GM12878 (cell line): ENCODE data around the gene VSIG10L2. TPM values are rescaled to one million over a fixed set of nuclear protein-coding genes. Genes with fewer than 3 reads are reported as not detected.

Experiments used
- ATAC-seq: fragments of 200-7000 bp; cut with Tn5 transposase; 3 replicates; pipeline ENCODE4 v1.9.1; 2020; ENCODE audit warnings: mild to moderate bottlenecking, moderate library complexity
- BruUV-seq: library from RNA; stranded (reverse); fragments of 400-500 nt; replicated peaks from 2 replicates; lab custom pipeline; 2021; lab: Mats Ljungman, UMichigan
- CTCF ChIA-PET: fragments of 300-600 bp; sonication (Branson Sonifier 250); formaldehyde crosslinking; extraction: SDS; loops from one replicate; lab custom pipeline; 2021; ENCODE audit warnings: inconsistent platforms; lab: Yijun Ruan, JAX
- POLR2A ChIA-PET: fragments of 350-600 bp; formaldehyde crosslinking; extraction: SDS; loops from one replicate; lab custom pipeline; 2021; ENCODE audit warnings: inconsistent platforms; lab: Charles Lee
- RAD21 ChIA-PET: fragments of 300-600 bp; sonication (Branson Sonifier 250); formaldehyde crosslinking; loops from one replicate; lab custom pipeline; 2023; ENCODE audit warnings: antibody characterized with exemption; ENCODE audit not compliant: unreplicated experiment; lab: Charles Lee
- SMC1A ChIA-PET: fragments of 300-600 bp; sonication (Branson Sonifier 250); formaldehyde crosslinking; loops from one replicate; lab custom pipeline; 2023; ENCODE audit not compliant: unreplicated experiment, uncharacterized antibody; lab: Charles Lee
- DNase-seq: peaks from one replicate; pipeline ENCODE4 v3.0.0-alpha.2; 2011; ENCODE audit warnings: low read depth, low spot score
- FAIRE-seq: peaks from 3 replicates; lab custom pipeline; 2011; peaks lifted over from hg19 to GRCh38; lab: Jason Lieb, UNC
- H2AFZ ChIP-seq: 2 replicates; pipeline ENCODE4 v1.6.0; 2011; ENCODE audit warnings: low read depth, low read length, control low read depth; ENCODE audit not compliant: control insufficient read depth
- H3K27ac ChIP-seq: 2 replicates; pipeline ENCODE4 v1.5.1; 2011; ENCODE audit warnings: control low read depth; ENCODE audit not compliant: control insufficient read depth, insufficient read depth
- H3K27me3 ChIP-seq, 2 experiments: replicated peaks in 1 of 2; 2 replicates each; pipeline versions ENCODE4 v1.6.0 to v1.6.1; 2011; ENCODE audit warnings: low read length in 1 of 2; ENCODE audit not compliant: control insufficient read depth in 2 of 2, insufficient read depth in 2 of 2
- H3K36me3 ChIP-seq, 2 experiments: 2 replicates each; pipeline ENCODE4 v1.5.1; 2011; ENCODE audit warnings: low read length in 1 of 2; ENCODE audit not compliant: control insufficient read depth in 2 of 2, insufficient read depth in 2 of 2
- H3K4me1 ChIP-seq: 2 replicates; pipeline ENCODE4 v1.6.1; 2011; ENCODE audit warnings: mild to moderate bottlenecking, low read length, moderate library complexity, mixed read lengths; ENCODE audit not compliant: control insufficient read depth, insufficient read depth
- H3K4me2 ChIP-seq: 2 replicates; pipeline ENCODE4 v1.6.0; 2011; ENCODE audit warnings: control low read depth; ENCODE audit not compliant: control insufficient read depth, insufficient read depth
- H3K4me3 ChIP-seq: fragments of 200-600 bp; sonication (generic); 2 replicates; pipeline ENCODE4 v1.5.1; 2016
- H3K79me2 ChIP-seq: 2 replicates; pipeline ENCODE4 v1.6.0; 2011; ENCODE audit warnings: low read length; ENCODE audit not compliant: control insufficient read depth, insufficient read depth
- H3K9ac ChIP-seq: 2 replicates; pipeline ENCODE4 v1.8.0; 2011; ENCODE audit warnings: low read length, control low read depth, mixed read lengths; ENCODE audit not compliant: control insufficient read depth, insufficient read depth
- H3K9me3 ChIP-seq: replicated peaks from 3 replicates; pipeline ENCODE4 v1.5.1; 2011; ENCODE audit warnings: mild to moderate bottlenecking, low read length; ENCODE audit not compliant: control insufficient read depth, insufficient read depth
- H4K20me1 ChIP-seq: 2 replicates; pipeline ENCODE4 v1.6.0; 2011; ENCODE audit not compliant: control insufficient read depth, insufficient read depth
- CEBPB ChIP-seq, 2 experiments: fragments of 150-350 bp in 1 of 2; IDR thresholded peaks; 2 replicates each; pipeline ENCODE4 v1.6.1; 2012 to 2014; ENCODE audit warnings: low read depth in 2 of 2, low read length in 2 of 2, borderline replicate concordance in 1 of 2, inconsistent platforms in 1 of 2
- FOXK2 ChIP-seq: fragments of 450-650 bp; IDR thresholded peaks from 2 replicates; pipeline ENCODE4 v1.6.1; 2017; ENCODE audit warnings: mild to moderate bottlenecking, moderate library complexity
- GABPA ChIP-seq: IDR thresholded peaks from 2 replicates; pipeline ENCODE4 v1.6.1; 2014; ENCODE audit warnings: antibody characterized with exemption, low read depth, mild to moderate bottlenecking, inconsistent platforms
- HDAC6 ChIP-seq: fragments of 200-600 bp; sonication (generic); IDR thresholded peaks from one replicate; pipeline ENCODE4 v1.8.0; 2017; ENCODE audit warnings: antibody characterized with exemption; ENCODE audit not compliant: unreplicated experiment
- NFYB ChIP-seq: IDR thresholded peaks from 2 replicates; pipeline ENCODE4 v1.6.1; 2011; ENCODE audit warnings: low read depth, mild to moderate bottlenecking, low read length, improper control_type of control experiment, moderate library complexity; ENCODE audit not compliant: insufficient read depth
- PML ChIP-seq: IDR thresholded peaks from 2 replicates; pipeline ENCODE4 v1.6.1; 2012; ENCODE audit warnings: low read length, inconsistent platforms
- POLR2AphosphoS2 ChIP-seq: IDR thresholded peaks from 2 replicates; pipeline ENCODE4 v1.6.1; 2011; ENCODE audit warnings: low read depth, mild to moderate bottlenecking, low read length, improper control_type of control experiment, moderate library complexity
- SP1 ChIP-seq: IDR thresholded peaks from one replicate; pipeline ENCODE4 v1.6.1; 2011; ENCODE audit warnings: low read depth, low read length
- ZNF274 ChIP-seq: IDR thresholded peaks from one replicate; pipeline ENCODE4 v1.8.0; 2011; ENCODE audit not compliant: insufficient read length, insufficient read depth
- ZNF592 ChIP-seq: fragments of 450-650 bp; IDR thresholded peaks from 2 replicates; pipeline ENCODE4 v1.6.1; 2017; ENCODE audit warnings: mild to moderate bottlenecking, moderate library complexity
- WGBS: methylation state at CpG from one replicate; pipeline ENCODE4 v1.1.6; 2016; ENCODE audit warnings: low lambda C conversion rate; ENCODE audit not compliant: insufficient replicate concordance, insufficient coverage; ENCODE audit errors: missing lambda C conversion rate; 5-methylcytosine and 5-hydroxymethylcytosine counted together
- in situ Hi-C: fragments of 300-500 bp; cut with MboI; formaldehyde crosslinking; loops from 9 replicates; pipeline ENCODE4 v1.14.3; 2018; ENCODE audit warnings: mixed read lengths
- intact Hi-C: fragments of 100-400 bp; cut with micrococcal nuclease; formaldehyde crosslinking; loops from one replicate; pipeline ENCODE4 v1.14.2; 2022; ENCODE audit not compliant: unreplicated experiment
- polyA plus RNA-seq, 11 experiments: library from polyadenylated mRNA; depleted of rRNA in 4 of 11; unstranded in 6 of 11; stranded (reverse) in 5 of 11; fragments of >200 nt; fragmentation: Nextera tagmentation in 4 of 11; fragmentation: Illumina TruSeq in 1 of 11; extraction: Ambion mirVana in 4 of 11; extraction: Trizol in 1 of 11; gene quantifications; 1 replicate in 1 of 11; 2 replicates in 10 of 11; pipeline versions ENCODE4 v1.2.1 to v1.2.3, GENCODE V29; 2011 to 2016; ENCODE audit warnings: inconsistent platforms in 2 of 11, missing spikeins in 2 of 11, low read depth in 1 of 11
- total RNA-seq, 4 experiments: library from RNA; depleted of rRNA in 3 of 4; stranded (reverse); fragments of >200 nt in 3 of 4; fragmentation: Illumina TruSeq in 1 of 4; extraction: Trizol in 1 of 4; gene quantifications; 2 replicates each; pipeline versions ENCODE4 v1.2.1 to v1.2.3, GENCODE V29; 2013 to 2021
- TF ChIP-seq, protein P1 (sequence below): fragments of 450-650 bp; IDR thresholded peaks from 2 replicates; pipeline ENCODE4 v1.6.1; 2017; ENCODE audit warnings: borderline replicate concordance
- TF ChIP-seq, protein P2 (sequence below): fragments of 450-650 bp; formaldehyde crosslinking; IDR thresholded peaks from 2 replicates; pipeline ENCODE4 v1.4.0; 2022; ENCODE audit warnings: mild to moderate bottlenecking, moderate library complexity

The VSIG10L2 gene
- total and polyA plus RNA-seq, 10 of the 15 experiments (the other 5 are each of a cell fraction or from before 2014, with no cell fraction given), result 0.02 TPM; not detected in 9

DNA sequence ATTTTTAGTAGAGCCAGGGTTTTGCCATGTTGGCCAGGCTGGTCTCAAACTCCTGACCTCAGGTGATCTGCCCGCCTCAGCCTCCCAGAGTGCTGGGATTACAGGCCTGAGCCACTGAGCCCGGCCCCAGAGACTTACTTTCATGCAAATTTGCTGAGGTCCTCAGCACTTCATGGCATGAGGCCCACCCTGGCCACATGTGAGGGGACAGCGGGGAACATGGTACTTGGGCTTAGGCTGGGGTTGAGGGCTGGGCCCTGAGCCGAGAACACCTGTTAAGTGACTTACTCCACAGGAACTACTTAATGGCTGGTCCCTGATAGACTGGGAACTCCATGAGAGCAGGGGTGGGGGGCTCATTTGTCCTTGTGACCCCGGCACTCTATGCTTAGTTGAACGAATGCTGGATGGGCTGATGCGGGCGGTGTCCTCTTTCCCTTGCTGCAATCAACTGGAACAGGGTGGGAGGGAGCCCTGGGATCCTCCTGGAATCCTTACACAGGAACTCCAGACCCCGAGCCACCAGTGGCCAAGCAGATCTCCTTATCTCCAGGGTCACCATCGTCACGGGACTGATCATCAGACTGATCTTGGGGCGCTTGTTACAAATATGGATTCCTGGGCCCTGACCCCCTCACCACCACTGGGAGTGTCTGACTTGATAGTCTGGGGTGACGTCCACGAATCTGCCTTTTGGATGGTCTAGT is 1.0 kb downstream of the VSIG10L2 start (continued):
- no peak for TF ChIP-seq HDAC6
- no peak for TF ChIP-seq GABPA
- TF ChIP-seq SP1, result no peak
- TF ChIP-seq, all 136 proteins: peak for 0

DNA sequence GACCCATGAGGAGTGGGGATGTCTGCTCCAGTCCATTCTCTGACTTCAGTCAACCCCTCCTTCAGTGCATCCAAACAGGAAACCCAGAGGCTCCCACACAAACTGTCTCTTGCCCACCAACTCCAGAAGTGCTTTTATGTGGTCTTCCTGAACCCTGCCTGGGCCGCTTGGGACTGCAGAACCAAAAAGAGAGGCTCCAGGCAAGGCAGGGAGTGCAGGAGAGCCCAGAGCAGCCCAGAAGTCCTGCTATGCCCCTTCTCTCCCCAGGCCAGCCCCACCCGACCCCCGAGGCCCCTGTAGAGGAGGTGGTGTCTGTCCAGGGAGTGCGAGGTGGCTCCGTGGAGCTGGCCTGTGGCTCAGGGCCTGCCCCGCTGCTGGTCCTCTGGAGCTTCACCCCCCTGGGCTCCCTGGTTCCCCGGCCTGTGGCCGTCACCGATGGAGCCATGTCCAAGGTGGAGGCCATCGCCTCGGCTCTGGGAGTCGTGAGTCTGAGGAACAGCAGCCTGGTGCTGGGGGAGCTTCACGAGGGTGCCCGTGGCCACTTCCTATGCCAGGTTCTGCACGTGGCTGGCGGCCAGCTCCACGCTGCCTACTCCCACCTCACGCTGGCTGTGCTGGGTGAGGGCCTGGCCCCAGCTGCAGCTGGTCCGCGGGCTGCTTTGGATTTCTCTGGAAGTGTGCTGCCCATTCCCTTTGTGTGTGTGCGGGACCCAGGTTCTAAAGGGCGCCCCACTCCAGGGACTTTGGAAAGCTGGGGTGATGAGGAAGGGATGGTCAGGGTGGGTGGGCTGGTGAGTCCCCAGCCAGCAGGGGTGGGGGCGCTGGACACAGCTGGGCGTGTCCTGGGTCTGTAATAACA is 1.8 kb downstream of the VSIG10L2 start:
- ChIA-PET RAD21 (no interaction called here), POLR2A (no interaction called here), SMC1A (no interaction called here), CTCF (no interaction called here)
- Histone ChIP-seq H3K9me3 (no peaks in the 10 kb centered on the region), H3K4me1 (no peaks in the 10 kb centered on the region), H3K27ac (no peak overlapping the region), H3K36me3 (no peaks in the 10 kb centered on the region), H2AFZ (no peak overlapping the region), H3K4me2 (no peak overlapping the region), H3K27me3 (no peaks in the 10 kb centered on the region; a peak in 1 of 4 replicates), H3K9ac (no peak overlapping the region), H3K4me3 (no peak overlapping the region), H4K20me1 (no peaks in the 10 kb centered on the region), H3K79me2 (no peaks in the 10 kb centered on the region)
- intact Hi-C loops, result no loop called here
- 30% methylated on average over 19 of the region's 24 CpGs for WGBS
- BruUV-seq, result no TSS peak
- no peak for DNase-seq
- no peak for ATAC-seq
- no peak for FAIRE-seq
- in situ Hi-C loops, result no loop called here
- no peak for TF ChIP-seq PML
- TF ChIP-seq, protein P1, sequence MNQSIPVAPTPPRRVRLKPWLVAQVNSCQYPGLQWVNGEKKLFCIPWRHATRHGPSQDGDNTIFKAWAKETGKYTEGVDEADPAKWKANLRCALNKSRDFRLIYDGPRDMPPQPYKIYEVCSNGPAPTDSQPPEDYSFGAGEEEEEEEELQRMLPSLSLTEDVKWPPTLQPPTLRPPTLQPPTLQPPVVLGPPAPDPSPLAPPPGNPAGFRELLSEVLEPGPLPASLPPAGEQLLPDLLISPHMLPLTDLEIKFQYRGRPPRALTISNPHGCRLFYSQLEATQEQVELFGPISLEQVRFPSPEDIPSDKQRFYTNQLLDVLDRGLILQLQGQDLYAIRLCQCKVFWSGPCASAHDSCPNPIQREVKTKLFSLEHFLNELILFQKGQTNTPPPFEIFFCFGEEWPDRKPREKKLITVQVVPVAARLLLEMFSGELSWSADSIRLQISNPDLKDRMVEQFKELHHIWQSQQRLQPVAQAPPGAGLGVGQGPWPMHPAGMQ, result no peak
- no peak for TF ChIP-seq ZNF592
- no peak for TF ChIP-seq POLR2AphosphoS2
- TF ChIP-seq FOXK2, result no peak
- TF ChIP-seq CEBPB (IDR thresholded peaks at IDR 0.05; ENCODE audit: borderline replicate concordance in 1 of 2, low read depth in 2 of 2, low read length in 2 of 2), result no peak
- no peak for TF ChIP-seq ZNF274
- no peak for TF ChIP-seq NFYB
- TF ChIP-seq, protein P2, sequence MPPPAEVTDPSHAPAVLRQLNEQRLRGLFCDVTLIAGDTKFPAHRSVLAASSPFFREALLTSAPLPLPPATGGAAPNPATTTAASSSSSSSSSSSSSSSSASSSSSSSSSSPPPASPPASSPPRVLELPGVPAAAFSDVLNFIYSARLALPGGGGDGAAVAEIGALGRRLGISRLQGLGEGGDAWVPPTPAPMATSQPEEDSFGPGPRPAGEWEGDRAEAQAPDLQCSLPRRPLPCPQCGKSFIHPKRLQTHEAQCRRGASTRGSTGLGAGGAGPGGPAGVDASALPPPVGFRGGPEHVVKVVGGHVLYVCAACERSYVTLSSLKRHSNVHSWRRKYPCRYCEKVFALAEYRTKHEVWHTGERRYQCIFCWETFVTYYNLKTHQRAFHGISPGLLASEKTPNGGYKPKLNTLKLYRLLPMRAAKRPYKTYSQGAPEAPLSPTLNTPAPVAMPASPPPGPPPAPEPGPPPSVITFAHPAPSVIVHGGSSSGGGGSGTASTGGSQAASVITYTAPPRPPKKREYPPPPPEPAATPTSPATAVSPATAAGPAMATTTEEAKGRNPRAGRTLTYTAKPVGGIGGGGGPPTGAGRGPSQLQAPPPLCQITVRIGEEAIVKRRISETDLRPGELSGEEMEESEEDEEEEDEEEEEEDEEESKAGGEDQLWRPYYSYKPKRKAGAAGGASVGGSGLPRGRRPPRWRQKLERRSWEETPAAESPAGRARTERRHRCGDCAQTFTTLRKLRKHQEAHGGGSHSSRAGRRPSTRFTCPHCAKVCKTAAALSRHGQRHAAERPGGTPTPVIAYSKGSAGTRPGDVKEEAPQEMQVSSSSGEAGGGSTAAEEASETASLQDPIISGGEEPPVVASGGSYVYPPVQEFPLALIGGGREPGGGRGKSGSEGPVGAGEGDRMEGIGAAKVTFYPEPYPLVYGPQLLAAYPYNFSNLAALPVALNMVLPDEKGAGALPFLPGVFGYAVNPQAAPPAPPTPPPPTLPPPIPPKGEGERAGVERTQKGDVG (CRISPR knock-in tag), result no peak
